GM21367 (cell line): ENCODE data around the gene NFATC2.
"Not testable (repeated sequence)": the region's sequence is repeated elsewhere in the genome, so short reads cannot be mapped to it uniquely, and the experiment has no call there.

Experiments
- ATAC-seq: cut with Tn5 transposase; IDR thresholded peaks from one replicate; pipeline ENCODE4 v1.9.1; 2021; ENCODE audit not compliant: unreplicated experiment

NFATC2 gene

DNA sequence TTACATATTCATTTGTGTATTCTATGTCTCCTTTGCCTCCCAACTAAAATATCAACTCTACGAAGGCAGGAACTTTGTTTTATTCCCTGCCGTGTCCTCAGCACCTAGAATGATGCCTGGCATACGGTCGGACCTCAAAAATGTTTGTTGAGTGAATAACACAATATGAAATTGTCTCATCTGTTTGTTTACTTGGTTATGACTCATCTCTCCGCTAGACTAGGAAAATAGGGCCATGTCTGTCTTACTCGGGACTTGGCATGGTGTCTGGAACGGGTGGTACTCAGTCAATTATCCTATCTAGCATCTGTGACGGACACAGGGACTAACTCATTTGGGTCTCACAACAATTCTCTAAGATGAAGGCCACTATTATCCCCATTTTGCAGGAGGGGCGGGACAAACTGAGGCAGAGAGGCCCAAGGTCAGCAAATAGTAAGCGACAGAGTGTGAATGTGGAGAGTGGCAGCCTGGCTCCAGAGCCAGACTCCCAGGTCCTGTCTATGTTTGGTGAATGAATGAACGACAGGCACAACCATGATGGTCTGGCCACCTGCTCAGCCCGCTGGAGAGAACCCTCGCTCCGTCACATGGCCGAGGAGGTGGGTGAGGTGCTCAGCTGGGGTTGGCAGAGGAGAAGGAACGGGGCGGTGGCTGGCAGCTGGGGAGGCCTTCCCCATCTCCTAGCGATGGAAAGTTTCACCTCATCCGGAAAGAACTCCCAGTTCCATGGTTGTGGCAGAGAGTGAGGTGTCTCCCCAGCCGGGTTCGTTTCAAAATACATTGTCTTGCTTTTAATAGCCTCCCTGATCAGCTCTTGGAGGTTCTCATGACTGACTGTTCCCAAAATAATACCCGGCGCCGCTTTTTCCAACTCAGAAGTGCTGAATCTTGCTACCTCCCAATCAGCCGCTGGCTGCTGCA lies 27.6 kb upstream of the NFATC2 start:
- ATAC-seq = no peak

GRCh38 chr20:51568533-51568932 lies 26.0 kb upstream of the NFATC2 start:
- not testable (repeated sequence) for ATAC-seq

DNA sequence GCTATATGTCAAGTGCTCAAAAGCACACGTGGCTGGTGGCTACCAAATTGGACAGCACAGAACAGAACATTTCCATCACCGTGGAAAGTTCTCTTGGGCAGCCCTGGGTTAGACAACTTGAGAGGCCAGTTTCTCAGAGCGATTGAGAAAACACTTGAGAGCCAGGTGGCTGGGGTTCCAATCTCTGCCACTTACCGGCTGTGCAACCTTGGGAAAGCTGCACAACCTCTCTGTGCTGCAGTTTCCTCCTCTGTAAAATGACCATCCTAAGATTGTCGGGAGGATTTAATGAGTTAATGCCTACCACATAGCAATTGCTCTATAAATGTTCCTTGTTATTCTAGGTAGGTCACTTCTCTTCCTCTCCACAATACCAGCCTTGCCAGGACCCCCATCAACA lies 25.1 kb upstream of the NFATC2 start:
- no peak for ATAC-seq

DNA sequence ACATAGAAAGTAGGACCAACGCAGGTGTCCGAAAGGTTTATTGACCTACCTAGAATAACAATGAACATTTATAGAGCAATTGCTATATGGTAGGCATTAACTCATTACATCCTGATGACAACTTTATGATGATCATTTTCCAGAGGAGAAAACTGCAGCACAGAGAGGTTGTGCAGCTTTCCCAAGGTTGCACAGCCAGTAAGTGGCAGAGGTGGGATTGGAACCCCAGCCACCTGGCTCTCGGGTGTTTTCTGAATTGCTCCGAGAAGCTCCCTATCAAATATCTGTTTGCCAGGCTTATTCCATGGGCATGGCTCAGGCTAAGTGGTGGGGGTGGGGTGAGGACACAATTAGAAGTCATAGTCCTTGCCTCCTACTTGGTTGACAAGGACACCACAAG lies 24.1 kb upstream of the NFATC2 start:
- ATAC-seq = no peak

DNA sequence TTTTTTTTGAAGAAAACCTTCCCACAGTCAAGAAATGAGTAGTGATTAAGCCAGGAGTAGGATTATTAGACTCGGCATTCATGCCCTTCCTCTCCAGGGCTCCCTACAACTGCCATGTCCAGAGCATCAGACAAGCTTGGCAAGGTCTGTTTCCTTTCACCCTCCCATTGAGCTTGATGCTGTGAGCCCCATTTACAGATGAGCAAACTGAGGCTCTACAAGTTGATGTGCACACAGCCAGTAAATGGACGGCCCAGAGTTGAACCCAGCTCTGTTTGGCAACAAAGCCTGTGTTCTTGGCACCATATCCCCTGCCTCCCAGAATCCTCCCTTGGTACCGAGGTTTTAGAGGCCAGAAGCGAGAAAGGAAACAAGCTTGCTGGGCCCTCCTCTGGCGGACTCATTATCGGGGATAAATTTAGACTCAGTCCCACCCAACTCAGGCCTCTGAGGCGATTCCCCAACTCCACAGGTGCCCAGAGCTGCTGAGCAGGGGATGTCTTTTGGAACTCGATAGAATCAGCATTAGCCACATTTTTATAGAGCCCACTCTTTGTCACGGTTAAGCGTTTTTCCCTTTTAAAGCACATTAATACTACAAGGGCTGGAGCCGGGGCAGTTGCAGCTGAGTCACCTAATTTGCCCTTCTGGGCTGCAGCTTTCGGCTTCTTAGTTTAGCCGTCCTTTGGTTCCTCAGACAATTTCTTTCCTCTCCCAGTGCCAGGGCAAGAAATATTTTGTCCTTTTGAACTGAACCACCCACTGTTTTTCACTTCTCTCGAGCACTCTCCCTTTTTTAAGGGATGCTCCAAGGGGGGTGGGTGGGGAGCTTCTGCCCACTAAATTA lies 23.0 kb upstream of the NFATC2 start:
- ATAC-seq = no peak

GRCh38 chr20:51563486-51564332 lies 21.2 kb upstream of the NFATC2 start:
- no peak for ATAC-seq

- no peak for ATAC-seq
Measured at GRCh38 chr20:51563174-51563485, 20.6 kb upstream of the NFATC2 start.

GRCh38 chr20:51562332-51563173 lies 20.0 kb upstream of the NFATC2 start:
- no peak for ATAC-seq

- ATAC-seq = no peak
Measured at GRCh38 chr20:51562027-51562331, 19.5 kb upstream of the NFATC2 start.

DNA sequence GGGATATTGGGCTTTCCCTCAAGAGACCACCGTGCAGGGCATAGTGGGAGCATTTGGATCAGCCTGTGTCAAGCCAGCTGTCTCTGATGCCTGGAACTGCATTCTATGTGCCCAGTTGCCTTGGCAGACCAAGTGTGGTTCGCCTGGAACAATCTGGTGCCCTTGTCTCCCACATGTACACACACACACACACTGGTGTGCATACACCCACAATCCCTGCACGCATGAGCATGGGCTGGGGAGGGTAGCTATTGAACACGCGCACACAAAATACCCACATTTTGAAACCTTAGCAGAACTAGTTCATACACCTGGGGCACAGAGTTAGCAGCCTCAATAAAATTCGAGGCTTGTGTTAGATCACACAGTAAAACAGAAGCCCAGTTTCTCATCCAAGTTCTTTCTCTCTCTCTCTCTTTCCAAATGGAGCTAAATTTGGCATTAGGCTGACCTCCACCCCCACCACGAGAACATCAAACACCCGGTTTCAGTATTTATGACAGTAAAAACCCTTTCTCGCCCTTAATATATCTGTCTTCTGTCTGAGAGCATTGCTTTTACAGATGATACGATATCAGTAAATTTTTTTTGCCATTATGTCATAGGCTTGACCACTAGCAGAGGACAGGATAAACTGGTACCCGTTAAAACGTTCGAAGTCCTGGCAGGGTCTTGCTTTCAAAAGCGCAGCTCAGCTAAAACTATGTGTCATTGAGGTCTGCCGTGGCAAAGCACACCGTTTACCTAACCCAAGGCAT lies 18.2 kb upstream of the NFATC2 start:
- ATAC-seq = no peak

DNA sequence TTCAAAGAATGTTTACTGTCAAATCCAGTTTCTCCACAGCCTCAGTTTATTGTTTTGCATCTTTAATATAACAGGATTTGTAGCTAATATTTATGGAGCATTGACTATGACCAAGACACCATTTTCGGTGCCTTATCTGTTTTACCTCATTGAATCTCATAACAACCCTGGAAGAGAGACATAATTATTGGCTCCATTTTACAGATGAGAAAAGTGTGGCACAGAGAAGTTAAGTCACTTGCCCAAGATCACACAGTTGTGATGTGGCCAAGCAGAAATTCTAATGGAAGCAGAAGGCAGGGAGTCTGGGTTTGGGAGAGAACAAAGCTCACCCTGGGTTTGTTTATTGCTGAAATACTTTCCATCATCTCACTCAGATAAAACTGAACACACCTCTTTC lies 17.5 kb upstream of the NFATC2 start:
- ATAC-seq = no peak

DNA sequence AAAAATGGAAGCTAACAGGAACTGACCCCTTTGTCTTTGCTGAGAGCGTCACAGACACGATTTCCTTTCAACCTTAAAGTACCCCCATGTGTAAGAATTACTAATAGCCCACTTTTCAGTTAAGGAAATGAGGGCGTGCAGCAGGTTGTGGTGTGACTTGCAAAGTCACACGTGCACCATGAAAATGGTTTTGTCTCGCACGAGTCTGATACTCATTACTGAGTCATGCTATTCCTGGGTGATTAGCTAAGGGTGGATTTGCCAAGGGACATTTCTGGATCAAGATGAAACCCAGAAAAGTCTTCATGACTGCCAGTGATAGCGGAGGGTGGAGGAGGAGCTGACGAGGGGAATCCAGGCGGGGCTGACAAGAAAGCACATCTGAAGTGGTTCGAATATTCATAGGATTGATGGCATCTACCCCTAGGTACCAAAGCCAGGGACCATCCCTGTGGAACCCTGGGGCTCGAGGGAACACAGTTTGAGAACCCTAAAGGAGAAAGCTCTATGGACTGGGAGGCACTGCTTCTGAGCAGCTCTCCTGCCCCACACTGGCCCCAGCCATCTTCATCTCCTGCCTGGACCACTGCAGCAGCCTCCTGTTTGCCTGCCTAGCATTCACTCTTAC lies 12.1 kb upstream of the NFATC2 start:
- ATAC-seq = no peak

- no peak for ATAC-seq
Measured at GRCh38 chr20:51553897-51554486, 11.5 kb upstream of the NFATC2 start.

DNA sequence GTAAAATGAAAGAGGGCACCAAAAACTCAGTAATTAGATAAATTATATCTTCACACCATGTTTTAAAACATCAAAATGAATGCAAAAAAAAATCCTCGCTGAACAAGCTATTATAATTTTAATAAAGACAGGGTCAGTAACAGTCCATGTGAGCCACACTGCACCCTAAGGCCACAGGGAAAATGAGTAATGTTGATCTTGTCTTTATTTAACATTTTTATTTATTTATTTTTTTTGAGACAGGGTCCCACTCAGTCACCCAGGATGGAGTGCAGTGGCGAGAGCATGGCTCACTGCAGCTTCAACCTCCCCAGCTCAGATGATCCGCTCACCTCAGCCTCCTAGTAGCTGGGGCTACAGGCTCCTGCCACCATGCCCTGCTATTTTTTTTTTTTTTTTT lies 8.7 kb upstream of the NFATC2 start:
- ATAC-seq = no peak

- ATAC-seq = no peak
Measured at GRCh38 chr20:51549474-51549873, 7.0 kb upstream of the NFATC2 start.

- no peak for ATAC-seq
Measured at GRCh38 chr20:51547951-51548350, 5.4 kb upstream of the NFATC2 start.

- ATAC-seq = no peak
Measured at GRCh38 chr20:51545515-51545914, 3.0 kb upstream of the NFATC2 start.

DNA sequence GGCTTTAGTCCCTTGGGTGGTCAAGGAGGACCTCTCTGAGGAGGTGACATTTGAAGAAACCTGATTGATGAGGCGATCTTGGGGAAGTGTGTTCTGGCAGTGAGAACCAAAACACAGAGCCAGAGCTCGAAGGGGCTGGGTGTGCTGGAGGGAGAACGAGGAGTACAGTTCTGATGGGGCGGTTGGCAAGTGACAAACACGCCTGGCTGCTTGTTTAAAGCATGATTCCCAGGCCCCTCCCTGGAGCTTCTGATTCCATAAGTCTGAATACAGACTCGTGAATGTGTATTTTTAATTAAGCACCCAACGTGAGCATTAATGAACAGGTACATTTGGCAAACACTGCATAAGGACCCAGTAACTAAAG lies 886 bp upstream of the NFATC2 start:
- no peak for ATAC-seq

GRCh38 chr20:51542033-51542570 lies 417 bp downstream of the NFATC2 start:
- peak; percentile 39 for ATAC-seq
